Kidney tubule cell (primary cell): ENCODE measurements around the gene SERINC5.
A peak's percentile ranks its signal among the peaks of the same experiment; 100 is the strongest.

Experiments used
- DNase-seq: peaks from one replicate; pipeline ENCODE4 v3.0.0-alpha.2; 2018; ENCODE audit warnings: low spot score

The SERINC5 gene

GRCh38 chr5:80254767-80255430 is 949 bp downstream of the SERINC5 start:
- no peak for DNase-seq

- DNase-seq: no peak
Observed at GRCh38 chr5:80251636-80252035, 4.2 kb downstream of the SERINC5 start.

- no peak for DNase-seq
Observed at GRCh38 chr5:80250801-80251200, 5.0 kb downstream of the SERINC5 start.

- DNase-seq: no peak
Observed at GRCh38 chr5:80249901-80250300, 5.9 kb downstream of the SERINC5 start.

- DNase-seq: no peak
Observed at GRCh38 chr5:80248378-80248777, 7.5 kb downstream of the SERINC5 start.

GRCh38 chr5:80246995-80247729 is 8.7 kb downstream of the SERINC5 start:
- peak; percentile 96 for DNase-seq

- DNase-seq: peak; percentile 44
Observed at GRCh38 chr5:80246001-80246758, 9.7 kb downstream of the SERINC5 start.

GRCh38 chr5:80243567-80243966 is 12.3 kb downstream of the SERINC5 start:
- DNase-seq: no peak

GRCh38 chr5:80242849-80243248 is 13.0 kb downstream of the SERINC5 start:
- DNase-seq: no peak

GRCh38 chr5:80240368-80240986 is 15.4 kb downstream of the SERINC5 start:
- no peak for DNase-seq

GRCh38 chr5:80239680-80240367 is 16.0 kb downstream of the SERINC5 start:
- no peak for DNase-seq

GRCh38 chr5:80238778-80239679 is 16.8 kb downstream of the SERINC5 start:
- DNase-seq: peak; percentile 36

- no peak for DNase-seq
Observed at GRCh38 chr5:80238097-80238496, 17.8 kb downstream of the SERINC5 start.

GRCh38 chr5:80237243-80237642 is 18.6 kb downstream of the SERINC5 start:
- no peak for DNase-seq

- no peak for DNase-seq
Observed at GRCh38 chr5:80234116-80234948, 21.5 kb downstream of the SERINC5 start.

GRCh38 chr5:80231693-80232092 is 24.2 kb downstream of the SERINC5 start:
- DNase-seq: no peak

GRCh38 chr5:80231243-80231642 is 24.6 kb downstream of the SERINC5 start:
- peak; percentile 81 for DNase-seq

GRCh38 chr5:80230269-80230992 is 25.4 kb downstream of the SERINC5 start:
- DNase-seq: no peak

- peak; percentile 38 for DNase-seq
Observed at GRCh38 chr5:80229902-80230255, 26.0 kb downstream of the SERINC5 start.
